Chondrocyte (in vitro differentiated cells): ENCODE results near the gene SOBP. TPM values are rescaled to one million over a fixed set of nuclear protein-coding genes. Genes with fewer than 3 reads are reported as not detected.
A peak's percentile ranks its signal among the peaks of the same experiment; 100 is the strongest.

Experiments
- DNase-seq: peaks from one replicate; pipeline ENCODE4 v3.0.0; 2021; ENCODE audit warnings: mixed read lengths, low spot score
- H3K27ac Mint-ChIP-seq: one replicate; pipeline ENCODE4 v1.8.0; 2021; ENCODE audit warnings: mild to moderate bottlenecking, moderate library complexity, mixed read lengths; ENCODE audit not compliant: unreplicated experiment
- H3K27me3 Mint-ChIP-seq: 2 replicates; pipeline ENCODE4 v1.8.0; 2021; ENCODE audit warnings: low read depth, mixed read lengths
- H3K36me3 Mint-ChIP-seq: 2 replicates; pipeline ENCODE4 v1.8.0; 2021; ENCODE audit warnings: low read depth, mixed read lengths
- H3K4me1 Mint-ChIP-seq: 2 replicates; pipeline ENCODE4 v1.8.0; 2021; ENCODE audit warnings: low read depth, mild to moderate bottlenecking, mixed read lengths
- H3K4me3 Mint-ChIP-seq: one replicate; pipeline ENCODE4 v1.8.0; 2021; ENCODE audit warnings: mild to moderate bottlenecking, moderate library complexity, mixed read lengths; ENCODE audit not compliant: unreplicated experiment
- H3K9me3 Mint-ChIP-seq: 2 replicates; pipeline ENCODE4 v1.8.0; 2021; ENCODE audit warnings: low read depth, mixed read lengths
- CTCF ChIP-seq: fragments of 200-600 bp; sonication (generic); IDR thresholded peaks from 2 replicates; pipeline ENCODE4 v1.5.0; 2021; ENCODE audit warnings: antibody characterized with exemption, mild to moderate bottlenecking, moderate library complexity
- total RNA-seq: library from RNA; stranded (reverse); gene quantifications from 3 replicates; pipeline ENCODE4 v1.2.1, GENCODE V29; 2021

Gene SOBP
- total RNA-seq, 1 donor from 2014 or later, result 6.6 TPM

GRCh38 chr6:107654764-107655163 is 164.8 kb downstream of the SOBP start:
- Mint-ChIP-seq H3K9me3 (peaks cover 6% of the 10 kb centered on the region), H3K4me3 (no peak overlapping the region), H3K27ac (no peak overlapping the region), H3K36me3 (no peaks in the 10 kb centered on the region), H3K27me3 (no peaks in the 10 kb centered on the region), H3K4me1 (peaks cover 40% of the 10 kb centered on the region)
- no peak for DNase-seq
- TF ChIP-seq CTCF, result no peak

- no peak for DNase-seq
- TF ChIP-seq CTCF, result peak; percentile 76
- H3K4me1 Mint-ChIP-seq, result peaks cover 40% of the 10 kb centered on the region
- H3K27me3 Mint-ChIP-seq, result no peaks in the 10 kb centered on the region
- H3K9me3 Mint-ChIP-seq, result peaks cover 6% of the 10 kb centered on the region
- no peak overlapping the region for H3K27ac Mint-ChIP-seq
- H3K4me3 Mint-ChIP-seq, result no peak overlapping the region
- H3K36me3 Mint-ChIP-seq, result no peaks in the 10 kb centered on the region
Measured at GRCh38 chr6:107655245-107655644, 165.3 kb downstream of the SOBP start.

- H3K4me3 Mint-ChIP-seq, result peak overlapping the region; percentile 18
- H3K9me3 Mint-ChIP-seq, result peaks cover 6% of the 10 kb centered on the region
- TF ChIP-seq CTCF, result no peak
- DNase-seq, result no peak
- peaks cover 40% of the 10 kb centered on the region for H3K4me1 Mint-ChIP-seq
- H3K27ac Mint-ChIP-seq, result no peak overlapping the region
- no peaks in the 10 kb centered on the region for H3K36me3 Mint-ChIP-seq
- no peaks in the 10 kb centered on the region for H3K27me3 Mint-ChIP-seq
Measured at GRCh38 chr6:107655864-107656263, 165.9 kb downstream of the SOBP start.

GRCh38 chr6:107656401-107656800 is 166.5 kb downstream of the SOBP start:
- H3K9me3 Mint-ChIP-seq, result peaks cover 6% of the 10 kb centered on the region
- H3K36me3 Mint-ChIP-seq, result no peaks in the 10 kb centered on the region
- H3K27me3 Mint-ChIP-seq, result no peaks in the 10 kb centered on the region
- no peak for DNase-seq
- no peak for TF ChIP-seq CTCF
- peaks cover 40% of the 10 kb centered on the region for H3K4me1 Mint-ChIP-seq
- no peak overlapping the region for H3K4me3 Mint-ChIP-seq
- no peak overlapping the region for H3K27ac Mint-ChIP-seq

- peaks cover 3% of the 10 kb centered on the region for H3K9me3 Mint-ChIP-seq
- peaks cover 40% of the 10 kb centered on the region for H3K4me1 Mint-ChIP-seq
- no peak for DNase-seq
- no peaks in the 10 kb centered on the region for H3K27me3 Mint-ChIP-seq
- no peak overlapping the region for H3K4me3 Mint-ChIP-seq
- H3K36me3 Mint-ChIP-seq, result no peaks in the 10 kb centered on the region
- no peak overlapping the region for H3K27ac Mint-ChIP-seq
- no peak for TF ChIP-seq CTCF
Measured at GRCh38 chr6:107656883-107657282, 167.0 kb downstream of the SOBP start.
